Astrocyte (in vitro differentiated cells and primary cell): ENCODE data around the gene BCLAF3.

ENCODE experiments used
- CTCF ChIP-seq: IDR thresholded peaks from 2 replicates; pipeline ENCODE4 v1.5.1; 2011; ENCODE audit warnings: low read depth, mild to moderate bottlenecking, inconsistent platforms, low read length, moderate library complexity; ENCODE audit not compliant: insufficient read depth
- EZH2 ChIP-seq: IDR thresholded peaks from 2 replicates; pipeline ENCODE4 v1.6.1; 2012; ENCODE audit warnings: mild to moderate bottlenecking, low read length, inconsistent platforms; ENCODE audit not compliant: insufficient read depth

GRCh38 chrX:19968276-19968675, 22.6 kb downstream of the BCLAF3 start:
- TF ChIP-seq CTCF, result no peak
- TF ChIP-seq EZH2, result no peak
